Measurements from ENCODE around the gene FKBP2. TPM values are rescaled to one million over a fixed set of nuclear protein-coding genes. Genes with fewer than 3 reads are reported as not detected.

FKBP2 gene
- total and polyA plus RNA-seq, 4 donors, result 60.8 to 241 (median 124) TPM

DNA sequence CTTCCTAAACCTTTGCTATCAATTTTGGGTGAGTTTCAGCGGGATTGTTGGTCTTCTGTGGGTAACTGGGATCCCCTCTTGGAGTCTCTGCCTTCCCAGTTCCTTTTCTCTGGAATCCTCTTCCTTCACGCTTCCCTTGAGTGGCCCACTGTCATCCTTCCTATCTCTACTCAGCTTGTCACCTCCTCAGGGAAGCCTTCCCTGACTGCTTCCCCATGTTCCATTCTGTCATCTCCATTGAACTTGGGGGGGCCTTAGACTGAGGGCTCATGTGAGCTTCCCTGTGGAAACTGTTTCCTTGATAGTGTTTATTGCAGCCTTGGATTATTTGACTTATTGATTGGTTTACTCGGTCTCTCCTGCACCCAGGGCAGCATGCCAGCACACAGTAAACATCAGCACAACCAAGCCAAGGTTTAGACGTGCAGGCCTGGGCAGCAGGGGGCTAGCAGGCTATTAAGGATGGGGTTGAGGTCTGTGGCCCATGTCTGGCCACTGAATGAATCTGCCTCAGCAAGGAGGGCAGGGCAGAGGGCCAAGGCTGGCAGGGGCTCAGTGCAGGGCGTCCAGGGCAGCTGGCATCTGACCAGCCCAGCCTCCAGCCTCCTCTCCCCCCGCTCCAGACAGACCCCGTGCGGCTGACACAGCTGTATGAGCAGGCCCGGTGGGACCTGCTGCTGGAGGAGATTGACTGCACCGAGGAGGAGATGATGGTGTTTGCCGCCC lies 22.1 kb upstream of the FKBP2 start (continued):
- TF ChIP-seq, protein P1, sequence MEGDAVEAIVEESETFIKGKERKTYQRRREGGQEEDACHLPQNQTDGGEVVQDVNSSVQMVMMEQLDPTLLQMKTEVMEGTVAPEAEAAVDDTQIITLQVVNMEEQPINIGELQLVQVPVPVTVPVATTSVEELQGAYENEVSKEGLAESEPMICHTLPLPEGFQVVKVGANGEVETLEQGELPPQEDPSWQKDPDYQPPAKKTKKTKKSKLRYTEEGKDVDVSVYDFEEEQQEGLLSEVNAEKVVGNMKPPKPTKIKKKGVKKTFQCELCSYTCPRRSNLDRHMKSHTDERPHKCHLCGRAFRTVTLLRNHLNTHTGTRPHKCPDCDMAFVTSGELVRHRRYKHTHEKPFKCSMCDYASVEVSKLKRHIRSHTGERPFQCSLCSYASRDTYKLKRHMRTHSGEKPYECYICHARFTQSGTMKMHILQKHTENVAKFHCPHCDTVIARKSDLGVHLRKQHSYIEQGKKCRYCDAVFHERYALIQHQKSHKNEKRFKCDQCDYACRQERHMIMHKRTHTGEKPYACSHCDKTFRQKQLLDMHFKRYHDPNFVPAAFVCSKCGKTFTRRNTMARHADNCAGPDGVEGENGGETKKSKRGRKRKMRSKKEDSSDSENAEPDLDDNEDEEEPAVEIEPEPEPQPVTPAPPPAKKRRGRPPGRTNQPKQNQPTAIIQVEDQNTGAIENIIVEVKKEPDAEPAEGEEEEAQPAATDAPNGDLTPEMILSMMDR (IDR thresholded peaks at IDR 0.05; ENCODE audit: low read depth, low read length, missing input control), result no peak
- TF ChIP-seq RXRA (IDR thresholded peaks at IDR 0.05) (no peak), NR2F2 (IDR thresholded peaks at IDR 0.05) (no peak), JUND (IDR thresholded peaks at IDR 0.05) (no peak), HNF4A (conservative IDR thresholded peaks at IDR 0.05) (peak; percentile 6 to 30), SP1 (IDR thresholded peaks at IDR 0.05) (peak; percentile 17), FOXA1 (IDR thresholded peaks at IDR 0.05) (peak; percentile 26), GABPA (IDR thresholded peaks at IDR 0.05 in 1 of 2, conservative IDR thresholded peaks at IDR 0.05 in 1 of 2) (no peak)
- TF ChIP-seq, protein P2, sequence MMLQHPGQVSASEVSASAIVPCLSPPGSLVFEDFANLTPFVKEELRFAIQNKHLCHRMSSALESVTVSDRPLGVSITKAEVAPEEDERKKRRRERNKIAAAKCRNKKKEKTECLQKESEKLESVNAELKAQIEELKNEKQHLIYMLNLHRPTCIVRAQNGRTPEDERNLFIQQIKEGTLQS (IDR thresholded peaks at IDR 0.05), result no peak
- TF ChIP-seq, protein P3, sequence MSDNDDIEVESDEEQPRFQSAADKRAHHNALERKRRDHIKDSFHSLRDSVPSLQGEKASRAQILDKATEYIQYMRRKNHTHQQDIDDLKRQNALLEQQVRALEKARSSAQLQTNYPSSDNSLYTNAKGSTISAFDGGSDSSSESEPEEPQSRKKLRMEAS (IDR thresholded peaks at IDR 0.05), result no peak

DNA sequence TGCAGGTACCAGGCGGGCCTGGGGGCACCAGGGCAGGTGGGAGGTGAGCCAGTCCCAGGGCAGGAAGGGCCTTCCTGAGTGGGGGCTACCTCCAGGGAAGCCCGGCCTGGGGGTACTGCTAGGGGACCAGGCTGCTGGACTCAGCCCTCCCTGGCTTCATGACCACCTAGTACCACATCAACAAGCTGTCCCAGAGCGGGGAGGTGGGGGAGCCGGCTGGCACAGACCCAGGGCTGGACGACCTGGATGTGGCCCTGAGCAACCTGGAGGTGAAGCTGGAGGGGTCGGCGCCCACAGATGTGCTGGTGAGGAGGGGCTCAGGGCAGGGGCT lies 21.6 kb upstream of the FKBP2 start:
- WGBS, result 74% methylated on average over 7 of the region's 7 CpGs
- DNase-seq (ENCODE audit: low spot score), result no peak
- TF ChIP-seq EGR1 (IDR thresholded peaks at IDR 0.05; ENCODE audit: low read depth in 2 of 2), result no peak
- TF ChIP-seq FOXA1 (IDR thresholded peaks at IDR 0.05), result no peak
- TF ChIP-seq FOXA2 (IDR thresholded peaks at IDR 0.05), result no peak
- TF ChIP-seq NR2F2 (IDR thresholded peaks at IDR 0.05), result no peak
- TF ChIP-seq JUND (IDR thresholded peaks at IDR 0.05), result no peak
- no peak for TF ChIP-seq YY1 (IDR thresholded peaks at IDR 0.05)
- Histone ChIP-seq H3K27ac (ENCODE audit: low read depth in 1 of 2, low read length in 2 of 2) (no peak overlapping the region), H3K36me3 (ENCODE audit: control insufficient read depth in 4 of 4, insufficient read depth in 3 of 4, low read depth in 1 of 4, low read length in 3 of 4) (peaks cover 0 to 27% (median 9%) of the 10 kb centered on the region in 4 donors), H3K4me1 (ENCODE audit: control insufficient read depth in 4 of 4, insufficient read depth in 4 of 4, low read length in 3 of 4) (peaks cover 7 to 13% (median 13%) of the 10 kb centered on the region in 4 donors), H3K27me3 (ENCODE audit: control insufficient read depth in 4 of 4, insufficient read depth in 4 of 4, low read length in 3 of 4) (no peaks in the 10 kb centered on the region), H3K9me3 (ENCODE audit: control insufficient read depth in 4 of 4, low read length in 3 of 4) (no peaks in the 10 kb centered on the region), H3K4me3 (ENCODE audit: low read depth in 1 of 3, low read length in 3 of 3) (no peak overlapping the region), H3K9ac (ENCODE audit: low read depth in 1 of 2, low read length in 2 of 2) (no peak overlapping the region)

DNA sequence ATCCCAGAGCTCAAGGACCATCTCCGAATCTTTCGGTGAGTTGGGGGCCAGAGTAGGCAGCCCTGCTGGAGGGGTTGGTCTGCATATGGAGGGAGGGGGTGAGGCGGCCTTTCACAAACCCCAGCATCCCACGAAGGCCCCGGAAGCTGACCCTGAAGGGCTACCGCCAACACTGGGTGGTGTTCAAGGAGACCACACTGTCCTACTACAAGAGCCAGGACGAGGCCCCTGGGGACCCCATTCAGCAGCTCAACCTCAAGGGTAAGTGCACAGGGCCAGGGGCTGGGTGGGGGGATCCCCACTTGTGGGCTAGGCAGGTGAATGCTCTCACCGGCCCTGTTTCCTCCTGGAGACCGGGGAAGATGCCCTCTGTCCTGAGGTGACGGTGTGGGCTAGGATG lies 21.1 kb upstream of the FKBP2 start:
- Histone ChIP-seq H3K36me3 (ENCODE audit: control insufficient read depth in 4 of 4, insufficient read depth in 3 of 4, low read depth in 1 of 4, low read length in 3 of 4) (peaks cover 0 to 27% (median 9%) of the 10 kb centered on the region in 4 donors), H3K27ac (ENCODE audit: low read depth in 1 of 2, low read length in 2 of 2) (no peak overlapping the region), H3K4me3 (ENCODE audit: low read depth in 1 of 3, low read length in 3 of 3) (no peak overlapping the region), H3K27me3 (ENCODE audit: control insufficient read depth in 4 of 4, insufficient read depth in 4 of 4, low read length in 3 of 4) (no peaks in the 10 kb centered on the region), H3K9me3 (ENCODE audit: control insufficient read depth in 4 of 4, low read length in 3 of 4) (no peaks in the 10 kb centered on the region), H3K9ac (ENCODE audit: low read depth in 1 of 2, low read length in 2 of 2) (no peak overlapping the region), H3K4me1 (ENCODE audit: control insufficient read depth in 4 of 4, insufficient read depth in 4 of 4, low read length in 3 of 4) (peaks cover 7 to 16% (median 14%) of the 10 kb centered on the region in 4 donors)
- DNase-seq (ENCODE audit: low spot score), result no peak
- 95% methylated on average over 10 of the region's 10 CpGs for WGBS
- TF ChIP-seq NR2F2 (IDR thresholded peaks at IDR 0.05), result no peak
- TF ChIP-seq YY1 (IDR thresholded peaks at IDR 0.05), result no peak
- TF ChIP-seq SP1 (IDR thresholded peaks at IDR 0.05), result no peak
- TF ChIP-seq HNF4A (conservative IDR thresholded peaks at IDR 0.05), result no peak

DNA sequence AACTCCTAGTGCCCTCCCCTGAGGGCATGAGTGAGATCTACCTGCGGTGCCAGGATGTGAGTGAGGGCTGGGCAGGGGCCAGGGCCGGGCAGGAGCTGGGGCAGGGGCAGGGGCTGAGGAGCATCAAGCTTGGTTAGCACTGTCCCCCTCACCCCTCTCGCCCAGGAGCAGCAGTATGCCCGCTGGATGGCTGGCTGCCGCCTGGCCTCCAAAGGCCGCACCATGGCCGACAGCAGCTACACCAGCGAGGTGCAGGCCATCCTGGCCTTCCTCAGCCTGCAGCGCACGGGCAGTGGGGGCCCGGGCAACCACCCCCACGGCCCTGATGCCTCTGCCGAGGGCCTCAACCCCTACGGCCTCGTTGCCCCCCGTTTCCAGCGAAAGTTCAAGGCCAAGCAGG lies 20.6 kb upstream of the FKBP2 start:
- H3K27ac ChIP-seq (ENCODE audit: low read depth in 1 of 2, low read length in 2 of 2), result no peak overlapping the region
- H3K4me3 ChIP-seq (ENCODE audit: low read depth in 1 of 3, low read length in 3 of 3), result no peak overlapping the region
- no peak for DNase-seq (ENCODE audit: low spot score)
- no peaks in the 10 kb centered on the region for H3K27me3 ChIP-seq (ENCODE audit: control insufficient read depth in 4 of 4, insufficient read depth in 4 of 4, low read length in 3 of 4)
- peaks cover 9 to 22% (median 18%) of the 10 kb centered on the region in 4 donors for H3K4me1 ChIP-seq (ENCODE audit: control insufficient read depth in 4 of 4, insufficient read depth in 4 of 4, low read length in 3 of 4)
- 95% methylated on average over 17 of the region's 17 CpGs for WGBS
- peaks cover 0 to 24% (median 9%) of the 10 kb centered on the region in 4 donors for H3K36me3 ChIP-seq (ENCODE audit: control insufficient read depth in 4 of 4, insufficient read depth in 3 of 4, low read depth in 1 of 4, low read length in 3 of 4)
- no peaks in the 10 kb centered on the region for H3K9me3 ChIP-seq (ENCODE audit: control insufficient read depth in 4 of 4, low read length in 3 of 4)
- H3K9ac ChIP-seq (ENCODE audit: low read depth in 1 of 2, low read length in 2 of 2), result no peak overlapping the region
- TF ChIP-seq YY1 (IDR thresholded peaks at IDR 0.05) (no peak), FOXA2 (IDR thresholded peaks at IDR 0.05) (no peak), JUND (IDR thresholded peaks at IDR 0.05) (no peak), TAF1 (conservative IDR thresholded peaks at IDR 0.05) (no peak), FOXA1 (IDR thresholded peaks at IDR 0.05) (no peak), NR2F2 (IDR thresholded peaks at IDR 0.05) (no peak)
- TF ChIP-seq, protein P4, sequence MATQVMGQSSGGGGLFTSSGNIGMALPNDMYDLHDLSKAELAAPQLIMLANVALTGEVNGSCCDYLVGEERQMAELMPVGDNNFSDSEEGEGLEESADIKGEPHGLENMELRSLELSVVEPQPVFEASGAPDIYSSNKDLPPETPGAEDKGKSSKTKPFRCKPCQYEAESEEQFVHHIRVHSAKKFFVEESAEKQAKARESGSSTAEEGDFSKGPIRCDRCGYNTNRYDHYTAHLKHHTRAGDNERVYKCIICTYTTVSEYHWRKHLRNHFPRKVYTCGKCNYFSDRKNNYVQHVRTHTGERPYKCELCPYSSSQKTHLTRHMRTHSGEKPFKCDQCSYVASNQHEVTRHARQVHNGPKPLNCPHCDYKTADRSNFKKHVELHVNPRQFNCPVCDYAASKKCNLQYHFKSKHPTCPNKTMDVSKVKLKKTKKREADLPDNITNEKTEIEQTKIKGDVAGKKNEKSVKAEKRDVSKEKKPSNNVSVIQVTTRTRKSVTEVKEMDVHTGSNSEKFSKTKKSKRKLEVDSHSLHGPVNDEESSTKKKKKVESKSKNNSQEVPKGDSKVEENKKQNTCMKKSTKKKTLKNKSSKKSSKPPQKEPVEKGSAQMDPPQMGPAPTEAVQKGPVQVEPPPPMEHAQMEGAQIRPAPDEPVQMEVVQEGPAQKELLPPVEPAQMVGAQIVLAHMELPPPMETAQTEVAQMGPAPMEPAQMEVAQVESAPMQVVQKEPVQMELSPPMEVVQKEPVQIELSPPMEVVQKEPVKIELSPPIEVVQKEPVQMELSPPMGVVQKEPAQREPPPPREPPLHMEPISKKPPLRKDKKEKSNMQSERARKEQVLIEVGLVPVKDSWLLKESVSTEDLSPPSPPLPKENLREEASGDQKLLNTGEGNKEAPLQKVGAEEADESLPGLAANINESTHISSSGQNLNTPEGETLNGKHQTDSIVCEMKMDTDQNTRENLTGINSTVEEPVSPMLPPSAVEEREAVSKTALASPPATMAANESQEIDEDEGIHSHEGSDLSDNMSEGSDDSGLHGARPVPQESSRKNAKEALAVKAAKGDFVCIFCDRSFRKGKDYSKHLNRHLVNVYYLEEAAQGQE (IDR thresholded peaks at IDR 0.05), result no peak
- TF ChIP-seq, protein P5, sequence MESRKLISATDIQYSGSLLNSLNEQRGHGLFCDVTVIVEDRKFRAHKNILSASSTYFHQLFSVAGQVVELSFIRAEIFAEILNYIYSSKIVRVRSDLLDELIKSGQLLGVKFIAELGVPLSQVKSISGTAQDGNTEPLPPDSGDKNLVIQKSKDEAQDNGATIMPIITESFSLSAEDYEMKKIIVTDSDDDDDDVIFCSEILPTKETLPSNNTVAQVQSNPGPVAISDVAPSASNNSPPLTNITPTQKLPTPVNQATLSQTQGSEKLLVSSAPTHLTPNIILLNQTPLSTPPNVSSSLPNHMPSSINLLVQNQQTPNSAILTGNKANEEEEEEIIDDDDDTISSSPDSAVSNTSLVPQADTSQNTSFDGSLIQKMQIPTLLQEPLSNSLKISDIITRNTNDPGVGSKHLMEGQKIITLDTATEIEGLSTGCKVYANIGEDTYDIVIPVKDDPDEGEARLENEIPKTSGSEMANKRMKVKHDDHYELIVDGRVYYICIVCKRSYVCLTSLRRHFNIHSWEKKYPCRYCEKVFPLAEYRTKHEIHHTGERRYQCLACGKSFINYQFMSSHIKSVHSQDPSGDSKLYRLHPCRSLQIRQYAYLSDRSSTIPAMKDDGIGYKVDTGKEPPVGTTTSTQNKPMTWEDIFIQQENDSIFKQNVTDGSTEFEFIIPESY (IDR thresholded peaks at IDR 0.05), result no peak
- TF ChIP-seq, protein P3 (IDR thresholded peaks at IDR 0.05), result no peak
- TF ChIP-seq, protein P2 (IDR thresholded peaks at IDR 0.05), result no peak

All from liver (tissue), 9 donors.